ENCODE data around the gene C19orf73.

The C19orf73 gene, protein sequence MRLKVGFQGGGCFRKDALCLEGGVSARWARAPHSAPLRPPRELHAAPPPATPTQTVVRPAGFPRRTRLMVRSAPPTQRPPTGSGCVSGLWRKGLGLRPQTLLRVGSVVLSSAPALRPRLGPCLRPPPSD

DNA sequence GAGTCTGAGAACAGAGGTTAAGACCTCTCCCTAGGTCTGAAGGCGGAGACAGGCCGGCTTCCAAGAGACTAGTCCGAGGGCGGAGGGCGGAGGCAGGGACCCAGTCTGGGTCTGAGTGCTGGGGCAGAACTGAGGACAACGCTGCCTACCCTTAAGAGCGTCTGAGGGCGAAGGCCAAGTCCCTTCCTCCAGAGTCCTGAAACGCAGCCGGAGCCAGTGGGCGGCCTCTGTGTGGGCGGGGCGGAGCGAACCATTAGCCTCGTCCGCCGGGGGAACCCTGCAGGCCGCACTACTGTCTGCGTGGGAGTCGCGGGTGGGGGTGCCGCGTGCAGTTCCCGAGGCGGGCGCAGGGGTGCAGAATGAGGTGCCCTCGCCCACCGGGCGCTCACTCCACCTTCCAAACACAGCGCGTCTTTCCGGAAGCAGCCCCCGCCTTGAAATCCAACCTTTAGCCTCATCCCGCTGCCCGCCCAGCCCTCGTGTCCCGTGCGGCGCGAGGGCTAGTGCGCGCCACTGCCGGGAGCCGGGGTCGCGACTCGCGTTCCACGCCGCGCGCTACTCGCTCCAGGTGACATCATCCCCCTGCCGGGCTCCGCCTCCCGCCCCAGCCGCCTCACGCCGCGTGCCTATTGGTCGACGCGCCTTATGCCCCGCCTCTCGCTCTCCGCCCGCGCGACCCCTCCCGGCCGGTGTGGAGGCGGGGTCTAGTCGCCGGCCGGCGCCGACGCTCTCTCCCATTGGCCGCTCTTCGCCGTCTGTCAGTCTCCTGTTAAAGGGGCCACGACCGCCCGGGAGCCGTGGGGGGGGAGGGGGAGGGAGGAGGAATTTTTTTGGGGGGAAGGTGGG lies at the start of gene C19orf73:
C19orf73 (minus strand) TSS at position 579 of the 846 bp plus-strand sequence; CDS start at position 458, 121 bp downstream.
- in situ Hi-C loops (cut with HindIII; ENCODE audit: low sequenced_read_pairs): no loop called here
- TF ChIP-seq, protein P1, sequence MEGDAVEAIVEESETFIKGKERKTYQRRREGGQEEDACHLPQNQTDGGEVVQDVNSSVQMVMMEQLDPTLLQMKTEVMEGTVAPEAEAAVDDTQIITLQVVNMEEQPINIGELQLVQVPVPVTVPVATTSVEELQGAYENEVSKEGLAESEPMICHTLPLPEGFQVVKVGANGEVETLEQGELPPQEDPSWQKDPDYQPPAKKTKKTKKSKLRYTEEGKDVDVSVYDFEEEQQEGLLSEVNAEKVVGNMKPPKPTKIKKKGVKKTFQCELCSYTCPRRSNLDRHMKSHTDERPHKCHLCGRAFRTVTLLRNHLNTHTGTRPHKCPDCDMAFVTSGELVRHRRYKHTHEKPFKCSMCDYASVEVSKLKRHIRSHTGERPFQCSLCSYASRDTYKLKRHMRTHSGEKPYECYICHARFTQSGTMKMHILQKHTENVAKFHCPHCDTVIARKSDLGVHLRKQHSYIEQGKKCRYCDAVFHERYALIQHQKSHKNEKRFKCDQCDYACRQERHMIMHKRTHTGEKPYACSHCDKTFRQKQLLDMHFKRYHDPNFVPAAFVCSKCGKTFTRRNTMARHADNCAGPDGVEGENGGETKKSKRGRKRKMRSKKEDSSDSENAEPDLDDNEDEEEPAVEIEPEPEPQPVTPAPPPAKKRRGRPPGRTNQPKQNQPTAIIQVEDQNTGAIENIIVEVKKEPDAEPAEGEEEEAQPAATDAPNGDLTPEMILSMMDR (IDR thresholded peaks at IDR 0.05; ENCODE audit: low read depth, low read length): peak; percentile 1
- DNase-seq (ENCODE audit: low read depth, low spot score): peak; percentile 92
- H3K4me3 ChIP-seq (ENCODE audit: low read depth, low read length): peak within 1 kb of the TSS; percentile 66

GRCh38 chr19:49168421-49168820 lies 49.5 kb upstream of the C19orf73 start:
- TF ChIP-seq, protein P1 (IDR thresholded peaks at IDR 0.05; ENCODE audit: low read depth, low read length): no peak
- in situ Hi-C loops (cut with HindIII; ENCODE audit: low sequenced_read_pairs): no loop called here

GRCh38 chr19:49167857-49168409 lies 49.0 kb upstream of the C19orf73 start:
- TF ChIP-seq, protein P1 (IDR thresholded peaks at IDR 0.05; ENCODE audit: low read depth, low read length): no peak
- H3K4me3 ChIP-seq (ENCODE audit: low read depth, low read length): no peak overlapping the region
- DNase-seq (ENCODE audit: low read depth, low spot score): no peak
- in situ Hi-C loops (cut with HindIII; ENCODE audit: low sequenced_read_pairs): no loop called here

More at GRCh38 chr19:49168421-49168820, 49.5 kb upstream of the C19orf73 start:
- DNase-seq (ENCODE audit: low read depth, low spot score): no peak
- no peak overlapping the region for H3K4me3 ChIP-seq (ENCODE audit: low read depth, low read length)

DNA sequence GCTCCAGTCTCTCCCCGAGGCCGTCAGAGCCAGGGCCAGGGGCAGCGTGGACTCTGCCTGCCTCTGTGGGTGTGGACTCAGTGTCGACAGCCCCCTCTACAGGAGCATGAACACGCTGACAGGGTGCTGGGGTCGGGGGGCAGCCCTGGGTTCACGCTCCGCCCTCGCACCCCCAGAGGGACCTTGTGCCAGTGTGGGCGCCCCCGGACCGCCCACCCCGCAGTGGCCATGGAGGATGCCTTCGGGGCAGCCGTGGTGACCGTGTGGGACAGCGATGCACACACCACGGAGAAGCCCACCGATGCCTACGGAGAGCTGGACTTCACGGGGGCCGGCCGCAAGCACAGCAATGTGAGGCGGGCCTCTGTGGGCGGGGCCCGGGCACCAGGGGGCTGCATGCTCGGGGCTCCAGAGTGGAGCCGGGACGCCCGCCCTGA lies 46.9 kb upstream of the C19orf73 start:
- TF ChIP-seq, protein P1 (IDR thresholded peaks at IDR 0.05; ENCODE audit: low read depth, low read length): peak; percentile 15
- no peak for DNase-seq (ENCODE audit: low read depth, low spot score)
- in situ Hi-C loops (cut with HindIII; ENCODE audit: low sequenced_read_pairs): no loop called here
- no peak overlapping the region for H3K4me3 ChIP-seq (ENCODE audit: low read depth, low read length)

- DNase-seq (ENCODE audit: low read depth, low spot score): no peak
- TF ChIP-seq, protein P1 (IDR thresholded peaks at IDR 0.05; ENCODE audit: low read depth, low read length): no peak
- in situ Hi-C loops (cut with HindIII; ENCODE audit: low sequenced_read_pairs): no loop called here
- no peak overlapping the region for H3K4me3 ChIP-seq (ENCODE audit: low read depth, low read length)
Observed at GRCh38 chr19:49165111-49165750, 46.3 kb upstream of the C19orf73 start.

- H3K4me3 ChIP-seq (ENCODE audit: low read depth, low read length): no peak overlapping the region
- in situ Hi-C loops (cut with HindIII; ENCODE audit: low sequenced_read_pairs): no loop called here
- DNase-seq (ENCODE audit: low read depth, low spot score): peak; percentile 26
- TF ChIP-seq, protein P1 (IDR thresholded peaks at IDR 0.05; ENCODE audit: low read depth, low read length): no peak
Observed at GRCh38 chr19:49161987-49162386, 43.0 kb upstream of the C19orf73 start.
